Stimulated activated CD4-positive, alpha-beta T cell treated with anti-CD3 and anti-CD28 coated beads, Interleukin-1b, Interleukin-23, amount 100 ng/mL, for 1 hour (primary cell): ENCODE measurements around the gene STARD10.
"Not testable (repeated sequence)": the region's sequence is repeated elsewhere in the genome, so short reads cannot be mapped to it uniquely, and the experiment has no call there.

Source experiments
- DNase-seq, 2 donors: peaks; one replicate each; pipeline ENCODE4 v3.0.0-alpha.2; 2020; ENCODE audit warnings: low read depth in 2 of 2

The STARD10 gene

GRCh38 chr11:72793425-72794367, at the start of gene STARD10:
Gene STARD10 (minus strand): TSS chr11:72794047. CDS start chr11:72781181, 12,866 bp downstream.
- DNase-seq = peak; percentile 88

- no peak for DNase-seq
Measured at GRCh38 chr11:72842653-72843330, 48.9 kb upstream of the STARD10 start.

GRCh38 chr11:72842126-72842525, 48.3 kb upstream of the STARD10 start:
- DNase-seq = no peak

- DNase-seq = no peak
Measured at GRCh38 chr11:72841397-72841796, 47.5 kb upstream of the STARD10 start.

- DNase-seq = no peak
Measured at GRCh38 chr11:72840780-72841179, 46.9 kb upstream of the STARD10 start.

- no peak for DNase-seq
Measured at GRCh38 chr11:72838691-72839305, 45.0 kb upstream of the STARD10 start.

- no peak for DNase-seq
Measured at GRCh38 chr11:72836111-72836510, 42.3 kb upstream of the STARD10 start.

GRCh38 chr11:72834905-72835304, 41.1 kb upstream of the STARD10 start:
- DNase-seq = no peak

GRCh38 chr11:72833811-72834493, 40.1 kb upstream of the STARD10 start:
- DNase-seq = no peak

GRCh38 chr11:72833083-72833733, 39.4 kb upstream of the STARD10 start:
- no peak for DNase-seq

- DNase-seq = no peak
Measured at GRCh38 chr11:72832301-72833082, 38.6 kb upstream of the STARD10 start.

GRCh38 chr11:72831521-72832300, 37.9 kb upstream of the STARD10 start:
- peak in 1 of 2 donors; percentile 30 for DNase-seq

GRCh38 chr11:72829884-72830533, 36.2 kb upstream of the STARD10 start:
- no peak for DNase-seq

- DNase-seq = no peak
Measured at GRCh38 chr11:72829178-72829577, 35.3 kb upstream of the STARD10 start.

- no peak for DNase-seq
Measured at GRCh38 chr11:72828692-72829101, 34.9 kb upstream of the STARD10 start.

GRCh38 chr11:72828081-72828567, 34.3 kb upstream of the STARD10 start:
- no peak for DNase-seq

- not testable (repeated sequence) for DNase-seq
Measured at GRCh38 chr11:72827656-72828055, 33.8 kb upstream of the STARD10 start.

GRCh38 chr11:72826942-72827480, 33.2 kb upstream of the STARD10 start:
- DNase-seq = no peak
